Measurements from ENCODE around the gene OTOF.

The OTOF gene

DNA sequence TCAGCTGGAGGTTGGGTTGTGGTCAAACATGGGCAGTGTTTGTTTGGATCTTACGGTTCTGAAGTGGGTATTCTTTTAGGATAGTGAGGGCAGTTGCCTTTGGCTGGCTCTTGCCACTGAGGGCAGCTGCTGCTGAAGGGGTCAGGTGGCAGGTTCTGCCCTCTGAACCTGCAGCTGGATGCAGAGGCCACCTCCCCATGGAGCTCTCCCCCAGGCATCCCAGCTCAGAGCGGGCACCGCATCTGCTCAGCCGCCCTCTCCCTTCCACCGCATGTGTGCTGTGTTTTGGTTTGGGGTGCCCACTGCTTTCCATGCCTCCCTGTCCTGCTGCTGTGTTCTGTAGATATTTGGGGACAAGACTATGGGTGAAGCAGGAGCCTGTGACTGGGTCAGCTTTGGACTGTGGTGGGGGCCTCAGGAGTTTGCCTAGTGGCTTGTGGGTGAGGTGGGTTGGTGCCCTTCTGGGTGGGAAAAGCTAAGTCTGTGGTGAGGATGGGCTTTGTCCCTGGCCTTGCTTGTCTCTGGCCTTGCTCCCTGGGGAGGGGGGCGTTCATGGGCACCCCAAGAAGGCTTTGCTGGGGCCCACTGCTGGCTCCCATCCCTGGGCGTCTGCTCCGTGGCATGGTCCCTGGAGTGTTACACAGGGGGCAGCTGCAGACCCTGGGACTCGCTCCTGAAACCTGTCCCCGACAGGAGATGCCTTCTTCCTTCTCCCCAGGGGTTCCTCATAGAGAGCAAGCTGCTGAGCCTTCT, 28.5 kb downstream of the OTOF start:
- DNase-seq (ENCODE audit: low spot score) = no peak

DNA sequence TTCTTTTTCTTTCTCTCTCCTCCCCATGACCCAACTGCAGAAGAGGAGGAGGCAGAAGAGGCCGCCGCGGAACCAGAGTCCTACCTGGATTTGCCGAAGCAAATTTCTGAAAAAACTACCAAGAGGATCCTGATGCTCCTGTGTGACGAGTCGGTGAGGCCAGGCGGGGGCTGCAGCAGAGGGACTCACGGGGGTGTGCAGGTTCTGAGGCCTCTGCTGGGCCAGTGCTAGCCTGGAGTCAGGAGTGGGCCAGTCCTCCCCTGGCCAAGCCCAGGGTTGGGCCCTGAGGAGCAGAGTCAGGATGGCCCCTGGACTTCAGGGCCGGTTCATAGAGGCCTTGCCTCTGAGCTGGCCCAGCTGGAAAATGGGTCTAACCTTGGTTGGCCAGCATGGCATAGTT, 29.3 kb downstream of the OTOF start:
- no peak for DNase-seq (ENCODE audit: low spot score)

DNA sequence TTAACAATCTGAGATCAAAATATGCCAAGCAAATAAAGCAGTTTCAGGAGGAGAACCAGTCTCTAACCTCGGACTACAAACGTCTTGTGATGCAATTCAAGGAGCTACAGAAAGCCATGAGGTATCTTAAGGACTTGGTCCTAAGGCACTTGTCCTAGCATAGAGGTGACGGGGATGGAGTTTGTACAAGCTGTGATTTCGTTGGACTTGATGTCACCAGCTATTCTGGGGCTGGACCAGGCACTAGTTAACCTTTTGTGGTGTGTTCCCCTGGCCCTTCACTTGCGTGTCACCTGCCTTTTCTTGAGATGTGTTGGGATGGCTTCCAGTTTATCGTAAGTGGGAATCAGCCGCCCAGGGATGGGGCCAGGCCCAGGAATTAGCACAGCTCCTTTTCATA, 33.7 kb downstream of the OTOF start:
- DNase-seq (ENCODE audit: low spot score) = no peak

DNA sequence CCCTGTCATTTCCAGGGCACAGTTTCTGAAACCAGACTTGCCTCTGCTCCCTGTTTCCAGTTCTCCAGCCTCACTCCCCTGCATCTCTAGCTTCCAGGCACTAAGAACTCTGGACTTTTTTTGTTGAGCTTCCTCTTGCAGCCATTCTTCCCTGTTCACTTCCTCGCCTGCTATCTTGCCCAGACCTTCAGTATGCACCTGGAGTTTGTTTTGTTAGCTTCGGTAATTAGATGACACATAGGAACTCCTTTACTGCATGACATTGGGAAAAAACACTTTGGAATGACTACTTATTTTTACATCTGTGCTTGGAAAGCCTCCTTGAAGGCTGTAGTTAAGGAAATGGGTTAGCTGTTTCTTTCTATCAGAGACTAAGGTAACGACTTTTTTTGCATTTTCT, 35.2 kb downstream of the OTOF start:
- DNase-seq (ENCODE audit: low spot score) = no peak

- DNase-seq (ENCODE audit: low spot score) = no peak
These were observed 35.6 kb downstream of the OTOF start for GRCh38 chr2:26442301-26442700.

DNA sequence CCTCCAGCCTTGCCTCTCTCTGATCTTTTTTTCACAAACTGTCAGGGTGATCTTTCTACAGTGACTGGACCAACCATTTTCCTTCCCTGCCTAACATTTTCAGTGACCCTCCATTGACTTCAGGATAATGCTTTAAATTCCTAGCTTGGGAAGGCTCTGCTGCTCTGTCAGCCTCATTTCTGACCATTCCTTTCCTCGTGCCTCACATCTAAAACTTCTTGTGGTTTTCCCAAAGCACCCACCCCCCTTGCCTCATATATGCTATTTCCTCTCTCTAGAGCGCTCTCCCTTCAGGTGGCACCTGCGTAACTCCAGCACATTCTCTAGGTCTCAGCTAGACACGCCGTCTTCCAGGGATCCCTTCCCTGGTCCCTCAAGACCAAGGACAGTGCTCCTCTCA, 39.0 kb downstream of the OTOF start:
- DNase-seq (ENCODE audit: low spot score) = no peak

DNA sequence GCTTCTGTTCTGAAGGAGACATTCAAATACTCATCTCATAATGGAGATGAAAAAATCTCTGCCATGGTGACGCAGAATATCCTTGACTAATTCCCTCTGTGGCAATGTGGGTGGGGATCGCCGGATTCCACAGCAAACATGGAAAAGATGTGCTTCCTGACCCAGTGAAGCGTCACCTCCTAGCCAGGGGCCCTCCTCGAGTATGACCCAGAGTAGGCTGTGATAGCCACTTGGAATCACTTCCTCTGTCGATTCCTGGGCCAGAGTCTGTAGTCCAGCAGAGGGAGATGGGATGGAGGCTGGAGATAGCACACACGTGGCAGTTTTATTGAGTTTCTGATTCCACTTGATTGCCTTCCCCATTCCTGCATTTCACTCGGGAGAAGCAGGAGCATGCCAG, 39.4 kb downstream of the OTOF start:
- no peak for DNase-seq (ENCODE audit: low spot score)

DNA sequence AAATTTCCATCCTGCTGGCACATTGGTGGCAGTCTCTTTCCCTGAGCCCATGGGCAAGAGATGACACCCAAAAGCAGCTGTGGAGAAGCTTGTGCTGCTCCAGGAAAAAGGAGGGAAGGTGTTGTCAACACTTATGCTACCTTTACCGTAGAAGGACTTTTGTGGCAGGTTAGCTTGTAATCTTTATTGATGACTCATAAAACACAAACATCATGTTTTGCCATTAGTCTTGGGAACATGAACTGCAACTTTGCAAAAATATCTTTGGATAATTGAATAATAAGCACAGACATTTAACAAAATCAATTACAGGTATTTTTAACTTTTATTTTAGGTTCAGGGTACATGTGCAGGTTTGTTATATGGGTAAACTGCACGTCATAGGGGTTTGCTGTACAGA, 42.8 kb downstream of the OTOF start:
- DNase-seq (ENCODE audit: low spot score) = no peak

DNA sequence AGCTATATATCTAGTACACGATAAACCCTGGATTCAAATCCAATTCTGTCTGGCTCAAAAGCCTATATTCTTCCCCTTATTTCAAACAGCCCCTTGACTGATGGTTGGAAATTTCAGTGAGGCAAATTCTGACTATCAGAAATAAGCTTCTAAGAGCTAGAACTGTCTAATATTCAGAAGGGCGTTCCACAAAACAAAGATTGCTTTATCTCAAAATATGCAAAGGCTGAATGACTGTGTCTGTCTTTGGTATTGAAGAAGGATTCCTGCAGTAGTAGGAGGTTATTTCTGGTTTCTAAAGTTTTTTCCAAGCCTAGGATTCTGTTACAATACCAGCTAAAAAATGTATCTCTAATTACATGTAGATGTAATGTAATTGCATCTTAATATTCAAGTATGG, 45.1 kb downstream of the OTOF start:
- no peak for DNase-seq (ENCODE audit: low spot score)

DNA sequence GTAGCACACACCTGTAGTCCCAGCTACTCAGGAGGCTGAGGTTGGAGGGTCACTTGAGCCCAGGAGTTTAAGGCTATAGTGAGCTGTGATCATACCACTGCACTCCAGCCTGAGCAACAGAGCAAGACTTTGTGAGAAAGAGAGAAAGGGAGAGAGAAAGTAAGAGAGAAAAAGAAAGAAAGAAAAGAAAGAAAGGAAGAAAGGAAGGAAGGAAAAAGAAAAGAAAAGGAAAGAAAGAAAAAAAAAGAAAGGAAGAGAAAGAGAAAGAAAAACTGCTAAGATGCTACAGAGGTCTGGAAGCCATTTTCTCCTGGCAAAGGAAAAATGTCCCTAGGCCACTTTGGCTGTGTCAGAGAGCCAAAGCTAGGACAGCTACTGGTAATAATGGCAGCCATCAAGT, 45.6 kb downstream of the OTOF start:
- DNase-seq (ENCODE audit: low spot score) = no peak

DNA sequence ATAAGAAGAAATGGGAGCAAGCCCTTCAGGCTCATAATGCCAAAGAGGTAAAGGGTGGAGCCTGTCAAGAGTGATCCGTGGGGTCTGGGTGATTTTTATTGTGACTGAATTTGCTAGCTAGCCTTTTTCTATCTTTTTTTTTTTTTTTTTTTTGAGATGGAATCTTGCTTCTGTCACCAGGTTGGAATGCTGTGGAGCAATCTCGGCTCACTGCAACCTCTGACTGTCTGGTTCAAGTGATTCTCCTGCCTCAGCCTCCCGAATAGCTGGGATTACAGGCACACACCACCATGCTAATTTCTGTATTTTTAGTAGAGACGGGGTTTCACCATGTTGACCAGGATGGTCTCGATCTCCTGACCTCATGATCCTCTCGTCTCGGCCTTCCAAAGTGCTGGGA, 47.1 kb downstream of the OTOF start:
- no peak for DNase-seq (ENCODE audit: low spot score)

GRCh38 chr2:26429779-26430578, 47.9 kb downstream of the OTOF start:
- no peak for DNase-seq (ENCODE audit: low spot score)

DNA sequence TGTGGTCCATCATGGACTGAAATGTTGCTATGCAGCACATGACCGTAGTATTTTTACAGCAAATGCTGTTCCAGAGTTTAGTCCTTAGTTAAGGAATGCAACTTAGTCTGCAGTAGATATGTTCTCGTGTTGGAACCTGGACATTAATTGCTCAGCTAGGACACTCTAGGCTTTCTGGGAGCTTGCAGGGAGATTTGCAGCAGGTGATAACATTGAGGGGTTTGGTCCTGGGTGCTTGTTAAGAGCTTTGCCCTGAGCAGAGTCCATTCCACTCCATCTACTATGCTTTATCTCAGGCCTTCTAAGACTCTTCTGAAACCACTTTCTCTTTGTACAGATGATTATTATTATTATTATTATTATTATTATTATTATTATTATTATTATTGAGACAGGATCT, 49.1 kb downstream of the OTOF start:
- no peak for DNase-seq (ENCODE audit: low spot score)

- no peak for DNase-seq (ENCODE audit: low spot score)
These were observed 53.7 kb downstream of the OTOF start for GRCh38 chr2:26424221-26424620.

- no peak for DNase-seq (ENCODE audit: low spot score)
These were observed 54.2 kb downstream of the OTOF start for GRCh38 chr2:26423750-26424149.

DNA sequence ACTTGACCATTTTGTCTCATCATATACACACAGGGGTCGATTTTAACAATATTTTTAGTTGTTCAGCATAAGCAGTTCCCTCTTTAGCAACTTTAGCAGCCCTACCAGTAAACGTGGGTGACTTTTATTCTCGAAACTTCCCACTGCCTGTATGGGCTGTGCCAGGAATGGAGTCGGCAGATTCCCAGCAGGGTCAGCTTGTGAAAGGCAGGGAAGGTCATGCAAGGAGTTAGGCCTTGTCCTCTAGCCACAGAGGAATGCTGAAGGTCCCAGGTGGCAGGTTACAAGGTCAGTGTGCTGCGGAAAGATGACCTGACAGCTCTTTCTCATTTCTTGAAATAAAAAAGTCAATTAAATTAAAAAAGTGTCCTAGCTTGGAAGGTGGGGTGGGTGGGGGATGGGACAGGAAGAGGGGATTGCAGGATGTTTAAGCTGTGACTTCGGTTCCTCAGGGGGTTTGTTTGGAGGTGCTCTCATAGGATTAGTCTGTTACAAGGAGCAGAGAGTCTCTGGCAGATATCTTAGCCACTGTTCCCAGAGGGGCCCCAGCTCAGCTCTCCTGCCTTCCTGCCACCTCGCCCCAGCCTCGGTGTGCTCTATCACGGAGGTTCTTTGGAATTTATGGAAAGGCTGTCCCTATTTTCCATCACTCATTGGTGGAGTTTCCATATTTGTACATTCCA, 54.8 kb downstream of the OTOF start:
- no peak for DNase-seq (ENCODE audit: low spot score)

- DNase-seq (ENCODE audit: low spot score) = no peak
These were observed 56.0 kb downstream of the OTOF start for GRCh38 chr2:26421961-26422360.

- DNase-seq (ENCODE audit: low spot score) = no peak
These were observed 63.6 kb downstream of the OTOF start for GRCh38 chr2:26414311-26414710.

DNA sequence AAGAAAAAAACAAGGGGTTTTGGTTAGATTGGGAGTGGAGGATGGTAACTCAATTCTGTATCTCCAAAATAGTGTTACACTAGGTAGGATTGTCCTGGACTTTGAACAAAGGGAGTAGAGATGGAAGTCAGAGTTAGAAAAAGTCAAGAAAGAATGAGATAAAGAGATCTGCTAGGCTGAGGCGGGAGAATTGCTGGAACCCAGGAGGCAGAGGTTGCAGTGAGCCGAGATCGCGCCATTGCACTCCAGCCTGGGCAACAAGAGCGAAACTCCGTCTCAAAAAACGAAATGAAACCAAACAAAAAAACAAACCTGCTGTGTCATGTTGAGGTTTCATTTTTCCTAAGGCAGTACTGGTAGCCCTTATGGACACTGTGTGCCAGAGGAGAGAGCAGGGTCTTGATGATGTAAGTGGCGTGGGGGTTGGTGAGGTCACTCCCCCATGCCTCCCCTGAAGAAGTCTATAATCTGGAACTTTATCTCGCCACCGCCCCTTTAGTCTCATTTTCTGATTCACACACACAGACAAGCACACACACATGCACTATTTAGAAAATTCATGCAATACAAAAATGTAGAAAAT, 65.7 kb downstream of the OTOF start:
- no peak for DNase-seq (ENCODE audit: low spot score)

DNA sequence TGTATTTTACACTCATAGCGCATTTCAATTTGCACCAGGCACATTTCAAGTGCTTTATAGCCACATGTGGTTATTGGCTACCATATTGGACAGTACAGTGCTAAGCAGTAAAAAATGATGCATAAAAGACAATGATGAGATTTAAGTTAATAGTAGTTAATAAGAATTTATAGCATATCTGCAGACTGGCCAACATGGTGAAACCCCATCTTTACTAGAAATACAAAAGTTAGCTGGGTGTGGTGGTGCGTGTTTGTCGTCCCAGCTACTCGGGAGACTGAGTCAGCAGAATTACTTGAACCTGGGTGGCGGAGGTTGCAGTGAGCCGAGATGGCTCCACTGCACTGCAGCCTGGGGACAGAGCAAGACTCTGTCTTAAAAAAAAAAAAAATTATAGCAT, 66.5 kb downstream of the OTOF start:
- DNase-seq (ENCODE audit: low spot score) = no peak

GRCh38 chr2:26410764-26411243, 67.1 kb downstream of the OTOF start:
- DNase-seq (ENCODE audit: low spot score) = no peak

DNA sequence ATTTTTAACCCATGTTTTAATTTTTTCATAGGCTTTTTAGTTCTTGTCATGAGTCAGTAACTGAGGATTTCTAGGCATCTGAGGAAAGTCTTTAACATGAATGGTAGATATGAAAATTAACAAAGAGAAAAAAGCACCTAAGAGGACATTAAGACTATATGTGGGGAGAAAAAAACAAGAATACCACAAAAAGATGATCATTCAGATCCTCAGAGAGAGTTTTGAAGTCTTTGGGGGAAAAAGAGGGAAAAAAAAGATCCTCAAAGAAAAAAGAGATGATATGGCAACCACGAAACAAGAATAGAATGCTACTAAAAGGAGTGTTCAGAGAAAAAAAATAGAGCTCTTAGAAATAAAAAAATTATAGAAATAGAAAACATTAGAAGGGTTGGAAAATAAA, 68.1 kb downstream of the OTOF start:
- DNase-seq (ENCODE audit: low spot score) = no peak

DNA sequence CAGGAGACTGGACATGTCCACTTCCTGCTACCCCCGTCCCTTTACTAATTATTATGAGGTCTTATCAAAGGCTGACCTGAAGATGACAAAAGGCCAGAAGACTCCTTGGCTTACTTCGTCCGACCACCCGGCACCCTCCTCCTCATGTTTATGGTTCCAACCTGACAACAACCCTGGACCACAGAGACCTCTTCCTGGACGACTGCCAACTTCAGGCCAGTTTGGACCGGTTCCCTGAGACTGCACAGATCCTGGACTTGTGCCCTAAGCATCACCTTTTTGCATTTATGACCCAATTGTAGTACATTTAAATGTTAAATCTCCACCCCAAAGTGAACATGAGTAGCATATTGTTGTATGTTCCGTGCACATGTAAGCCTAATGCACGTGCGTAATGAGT, 70.4 kb downstream of the OTOF start:
- DNase-seq (ENCODE audit: low spot score) = no peak
